OCI-LY1 (cell line): ENCODE measurements around the gene ALDOB.

Source experiments
- EZH2 ChIP-seq: fragments of 200-600 bp; sonication (generic), shearing (Covaris generic); IDR thresholded peaks from 2 replicates; pipeline ENCODE4 v1.8.0; 2017; ENCODE audit warnings: borderline replicate concordance, mixed run types, mild to moderate bottlenecking, antibody characterized with exemption, low read length, moderate library complexity, mixed read lengths
- TF ChIP-seq, protein P1 (sequence below): fragments of 200-600 bp; sonication (generic), shearing (Covaris generic); IDR thresholded peaks from 2 replicates; pipeline ENCODE4 v1.5.1; 2017; ENCODE audit warnings: mild to moderate bottlenecking, antibody characterized with exemption, low read length, moderate library complexity, mixed read lengths

GRCh38 chr9:101443364-101443771 lies 7.8 kb upstream of the ALDOB start:
- TF ChIP-seq, protein P1, sequence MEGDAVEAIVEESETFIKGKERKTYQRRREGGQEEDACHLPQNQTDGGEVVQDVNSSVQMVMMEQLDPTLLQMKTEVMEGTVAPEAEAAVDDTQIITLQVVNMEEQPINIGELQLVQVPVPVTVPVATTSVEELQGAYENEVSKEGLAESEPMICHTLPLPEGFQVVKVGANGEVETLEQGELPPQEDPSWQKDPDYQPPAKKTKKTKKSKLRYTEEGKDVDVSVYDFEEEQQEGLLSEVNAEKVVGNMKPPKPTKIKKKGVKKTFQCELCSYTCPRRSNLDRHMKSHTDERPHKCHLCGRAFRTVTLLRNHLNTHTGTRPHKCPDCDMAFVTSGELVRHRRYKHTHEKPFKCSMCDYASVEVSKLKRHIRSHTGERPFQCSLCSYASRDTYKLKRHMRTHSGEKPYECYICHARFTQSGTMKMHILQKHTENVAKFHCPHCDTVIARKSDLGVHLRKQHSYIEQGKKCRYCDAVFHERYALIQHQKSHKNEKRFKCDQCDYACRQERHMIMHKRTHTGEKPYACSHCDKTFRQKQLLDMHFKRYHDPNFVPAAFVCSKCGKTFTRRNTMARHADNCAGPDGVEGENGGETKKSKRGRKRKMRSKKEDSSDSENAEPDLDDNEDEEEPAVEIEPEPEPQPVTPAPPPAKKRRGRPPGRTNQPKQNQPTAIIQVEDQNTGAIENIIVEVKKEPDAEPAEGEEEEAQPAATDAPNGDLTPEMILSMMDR = no peak
- TF ChIP-seq EZH2 = no peak
